Stimulated activated CD8-positive, alpha-beta memory T cell treated with anti-CD3 and anti-CD28 coated beads, Interleukin-4, amount 100 ng/mL, for 4 hours (primary cell): Measurements from ENCODE around the gene SLC45A2.
"Not testable (repeated sequence)": the region's sequence is repeated elsewhere in the genome, so short reads cannot be mapped to it uniquely, and the experiment has no call there.

Experiments used
- DNase-seq, 2 donors: peaks; one replicate each; pipeline ENCODE4 v3.0.0-alpha.2; 2020; ENCODE audit warnings: low read depth in 2 of 2, low spot score in 1 of 2

SLC45A2 gene

DNA sequence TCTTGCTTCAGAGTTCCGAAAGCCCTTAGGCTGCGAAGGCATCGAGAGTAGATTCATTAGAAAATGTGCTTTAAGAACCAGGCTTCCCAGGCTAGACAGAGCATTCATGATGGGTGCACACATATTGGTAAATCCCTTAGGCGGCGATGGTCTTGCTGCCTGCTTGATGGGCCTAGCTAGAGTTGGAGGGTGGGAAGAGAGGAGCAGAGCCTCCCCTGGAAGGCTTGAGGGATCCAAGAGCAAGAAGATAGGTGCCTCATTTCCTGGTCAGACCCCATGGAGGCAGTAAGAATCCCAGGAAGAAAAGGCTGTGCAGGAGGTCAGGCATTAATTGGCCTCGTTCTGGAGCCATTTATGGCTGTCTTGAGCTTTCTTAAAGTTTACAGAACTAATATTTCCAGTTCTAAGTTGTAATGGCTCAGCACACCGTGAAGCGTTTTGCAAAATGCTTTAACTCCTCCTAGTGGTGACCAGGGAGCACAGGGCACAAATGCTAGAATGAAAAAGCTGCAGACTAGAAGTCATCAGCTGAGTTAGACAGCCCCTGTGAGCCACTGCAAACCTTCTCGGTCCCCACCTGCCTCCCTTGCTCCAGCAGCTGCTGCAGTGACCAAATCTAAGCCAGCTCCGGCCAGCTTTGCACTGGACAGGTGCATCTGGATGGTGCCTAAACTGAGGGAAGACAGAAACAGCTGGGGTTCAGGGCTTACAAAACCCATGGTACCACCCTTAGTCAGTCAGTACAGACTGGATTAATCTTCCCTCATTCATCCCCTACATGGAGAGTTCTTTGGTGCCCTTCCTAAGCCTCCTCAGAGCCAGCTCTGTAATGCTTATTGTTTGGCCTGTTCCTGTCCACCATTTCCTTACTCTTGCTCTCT lies 14.7 kb downstream of the SLC45A2 start:
- no peak for DNase-seq

DNA sequence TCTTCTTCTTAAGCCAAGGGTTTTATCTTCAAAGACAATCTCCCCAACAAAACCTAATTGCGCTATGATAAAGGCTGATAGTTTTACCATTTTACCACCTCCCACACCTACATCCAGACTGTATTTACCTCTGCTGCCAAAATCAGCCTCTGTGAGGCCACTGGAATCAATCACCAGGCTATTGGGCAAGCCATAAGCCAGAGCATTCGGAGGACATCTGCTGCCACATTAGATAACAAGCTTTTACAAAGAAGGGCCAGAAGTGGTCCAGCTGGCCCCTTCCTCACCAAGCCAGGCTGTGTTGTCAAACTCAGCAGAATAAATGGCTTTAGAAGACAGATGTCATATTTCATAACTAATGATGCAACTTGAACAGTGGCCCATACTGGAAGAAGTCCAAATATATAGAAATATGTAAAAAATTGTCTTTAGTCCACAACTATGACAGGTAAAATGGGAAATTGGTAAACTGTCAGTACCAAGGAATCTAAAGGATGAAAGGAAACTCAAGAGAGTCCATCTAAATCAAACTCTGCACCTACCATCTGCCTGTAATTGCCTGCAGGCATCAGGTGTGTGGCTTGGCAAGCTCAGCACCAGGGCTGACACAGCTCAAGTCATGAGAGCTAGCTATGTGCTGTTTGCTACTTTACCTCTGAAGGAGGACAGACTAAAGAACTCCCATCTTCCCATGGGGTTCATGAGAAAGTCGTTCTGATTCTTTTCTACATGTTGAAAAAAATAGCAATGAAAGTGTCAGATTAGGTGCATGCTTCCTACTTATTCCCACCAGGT lies 16.1 kb downstream of the SLC45A2 start:
- DNase-seq = no peak

DNA sequence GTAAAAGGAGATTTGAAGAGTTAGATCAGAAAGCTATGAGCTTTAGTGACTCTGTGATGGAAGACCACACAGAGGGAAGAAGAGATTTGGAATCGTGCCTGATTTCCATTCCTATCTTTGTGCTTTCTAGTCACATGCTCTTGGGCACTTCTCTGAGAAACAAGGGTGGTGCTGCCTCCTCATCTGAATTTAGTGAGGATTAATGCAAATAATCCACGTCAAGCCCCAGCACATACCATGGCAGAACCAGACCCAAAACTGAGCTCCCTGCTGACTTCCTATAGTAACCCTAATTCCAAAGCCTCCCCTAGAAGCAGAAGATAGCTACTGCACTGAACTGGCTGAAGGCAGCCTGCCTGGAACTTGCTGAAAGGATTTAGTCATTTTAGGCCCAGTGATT lies 17.7 kb downstream of the SLC45A2 start:
- DNase-seq = no peak

DNA sequence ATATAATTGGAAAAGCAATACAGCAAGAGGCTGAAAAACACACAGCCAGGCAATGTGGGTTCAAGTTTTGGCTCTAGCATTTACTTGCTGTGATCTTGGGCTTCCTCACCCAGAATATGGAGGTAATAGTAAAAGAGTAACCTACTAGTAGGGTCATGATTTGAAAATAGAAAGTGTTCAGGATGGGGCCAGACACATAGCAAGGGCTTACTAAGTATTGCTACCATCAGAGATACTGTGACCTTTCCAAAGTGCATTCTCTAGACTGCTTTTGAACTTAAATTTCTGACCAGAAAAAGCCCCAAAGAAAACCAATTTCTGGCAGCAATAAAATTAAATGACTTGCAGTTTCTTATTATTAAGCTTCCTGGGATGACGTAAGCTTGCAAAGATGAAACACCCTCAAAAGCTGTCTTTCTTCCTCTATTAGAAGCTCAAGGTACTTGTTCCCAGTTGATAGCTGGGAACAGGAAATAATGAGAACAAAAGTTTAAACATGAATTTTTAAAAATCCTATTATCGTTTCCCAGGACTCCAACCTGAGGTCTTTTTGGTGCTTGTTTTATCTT lies 20.3 kb downstream of the SLC45A2 start:
- DNase-seq = no peak

DNA sequence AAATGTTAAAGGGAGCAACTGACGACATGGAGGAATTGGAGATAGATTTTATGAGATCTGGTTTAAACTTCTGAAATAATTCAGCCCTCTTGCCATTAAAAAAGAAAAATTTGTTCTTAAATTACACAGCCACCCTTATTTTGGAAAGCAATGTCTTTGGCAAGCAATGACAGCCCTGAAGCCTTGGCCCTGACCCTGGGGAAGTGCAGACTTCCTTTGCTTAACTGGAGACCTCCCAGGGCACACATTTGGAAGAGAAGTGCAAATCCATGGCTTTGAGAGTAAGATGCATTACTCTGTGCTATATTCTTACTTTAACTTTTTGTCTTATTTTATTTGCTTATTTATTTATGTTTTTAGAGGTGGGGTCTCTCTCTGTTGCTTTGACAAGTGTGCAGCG lies 26.3 kb downstream of the SLC45A2 start:
- no peak for DNase-seq

DNA sequence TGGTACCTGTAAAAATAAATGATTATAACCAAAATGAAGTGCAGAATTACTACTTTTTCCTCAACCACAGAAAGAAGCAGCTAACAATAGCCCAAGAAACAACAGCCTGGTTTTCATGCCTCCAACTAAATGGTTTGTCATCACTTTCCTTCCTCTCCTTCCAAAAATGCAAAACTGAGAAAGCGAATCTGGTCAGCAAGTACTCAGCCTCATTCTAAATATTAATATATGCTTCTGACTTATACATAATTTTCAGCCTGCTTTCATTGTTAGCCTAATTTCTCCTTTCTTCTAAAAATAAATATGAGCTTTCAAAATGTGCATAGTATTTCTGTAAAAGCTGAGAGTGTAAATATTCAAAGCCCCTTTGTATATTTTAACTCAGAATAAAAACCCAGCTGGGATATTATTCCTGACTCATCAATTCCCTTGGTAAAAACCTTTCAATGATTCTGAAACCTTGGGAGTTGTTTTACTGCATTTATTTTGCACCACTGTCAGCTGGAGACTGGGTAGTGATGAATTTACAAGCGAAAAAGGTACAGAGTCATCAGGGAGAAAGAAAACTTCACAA lies 26.8 kb downstream of the SLC45A2 start:
- no peak for DNase-seq

DNA sequence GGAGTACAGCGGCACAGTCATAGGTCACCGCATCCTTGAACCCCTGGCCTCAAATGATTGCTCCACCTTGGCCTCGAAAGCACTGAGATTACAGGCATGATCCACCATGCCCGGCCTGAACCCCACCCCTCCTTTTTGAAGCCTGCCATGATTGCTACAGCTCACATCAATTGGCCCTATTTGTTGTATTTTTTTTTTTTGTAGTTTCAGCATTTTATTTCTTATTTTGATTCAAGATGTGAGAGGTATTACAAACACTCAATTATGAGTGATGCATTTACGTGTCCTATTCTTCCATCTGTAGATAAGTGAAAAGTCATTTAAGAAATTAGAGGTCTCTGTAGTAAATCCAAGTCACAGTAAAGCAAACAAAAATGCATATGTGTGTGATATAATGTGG lies 32.3 kb downstream of the SLC45A2 start:
- DNase-seq = not testable (repeated sequence)

DNA sequence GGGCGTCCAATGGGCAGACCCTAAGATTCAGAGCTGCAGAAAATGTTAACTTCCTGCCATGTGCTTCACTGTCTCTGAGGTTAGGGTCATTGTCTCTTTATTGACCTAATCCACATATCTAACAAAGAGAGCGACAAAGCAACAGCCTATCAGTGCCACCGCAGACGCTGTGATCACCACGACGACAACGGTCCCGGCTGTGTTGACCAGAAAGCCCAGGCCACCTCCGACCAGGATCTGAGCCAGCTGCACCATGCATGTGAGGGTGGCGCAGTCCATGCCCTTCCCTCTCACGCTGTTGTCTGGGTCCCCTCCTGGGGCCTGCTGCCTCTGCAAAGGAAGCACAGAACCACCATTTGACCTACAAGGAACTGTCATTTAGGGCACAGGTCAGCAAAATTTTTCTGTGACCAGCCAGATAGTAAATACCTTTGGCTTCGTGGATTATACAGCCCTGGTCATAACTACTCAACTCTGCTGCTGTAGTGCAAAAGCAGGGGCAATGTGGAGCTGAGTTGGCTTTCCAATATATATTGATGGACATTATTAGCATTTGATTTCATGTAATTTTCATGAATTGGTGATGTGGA lies 39.9 kb downstream of the SLC45A2 start:
- DNase-seq = no peak

DNA sequence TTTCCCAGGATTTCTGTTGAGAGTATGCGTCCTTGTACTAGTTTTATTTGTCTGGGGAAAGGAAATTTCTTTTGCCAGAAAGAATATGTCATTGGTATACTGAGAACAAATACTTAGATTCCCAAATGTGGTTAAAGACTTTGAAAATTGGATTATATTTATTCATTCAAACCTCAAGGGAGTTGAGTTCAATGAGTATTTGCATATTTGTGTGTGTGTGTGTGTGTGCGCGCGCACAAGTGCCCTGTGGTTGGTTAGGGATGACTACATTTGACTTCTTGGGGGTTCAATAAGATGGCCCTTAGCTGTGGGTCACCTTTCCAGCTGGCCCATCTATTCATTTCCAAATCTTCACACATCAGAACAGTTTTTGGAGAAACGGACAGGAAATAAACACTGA lies 43.4 kb downstream of the SLC45A2 start:
- DNase-seq = no peak

DNA sequence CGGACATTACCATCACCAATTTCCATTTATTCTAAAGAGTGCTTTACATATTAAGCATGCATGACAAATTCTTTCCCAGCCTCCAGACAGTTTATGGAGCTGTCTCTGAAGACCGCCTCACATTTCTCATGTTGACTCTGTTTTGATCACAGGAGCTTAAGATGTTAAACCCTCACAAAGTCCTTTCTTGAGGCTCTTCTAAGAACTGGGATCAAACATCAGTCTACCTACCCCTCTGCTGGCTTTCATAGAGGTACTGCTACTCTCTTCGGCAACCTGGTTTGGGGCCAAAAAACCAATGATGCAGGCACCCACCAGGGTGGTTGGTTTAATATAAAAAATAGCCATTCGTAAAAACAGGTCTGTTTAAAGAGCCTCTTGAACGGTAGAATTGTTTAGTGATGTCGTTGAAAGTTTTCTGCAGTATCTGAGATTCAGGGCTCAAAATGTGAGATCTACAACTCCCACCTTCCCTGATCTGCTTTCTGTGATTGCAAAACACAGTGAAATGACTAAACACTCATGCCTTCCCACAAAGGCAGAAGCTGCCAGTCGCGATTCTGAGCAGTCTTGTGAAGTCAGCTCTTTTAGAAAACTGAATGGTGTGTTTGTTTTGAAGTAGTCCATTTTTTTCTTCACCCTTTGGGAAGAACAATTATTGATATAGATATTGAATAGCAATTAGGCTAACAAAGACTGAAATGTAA lies 44.8 kb downstream of the SLC45A2 start:
- DNase-seq = no peak

DNA sequence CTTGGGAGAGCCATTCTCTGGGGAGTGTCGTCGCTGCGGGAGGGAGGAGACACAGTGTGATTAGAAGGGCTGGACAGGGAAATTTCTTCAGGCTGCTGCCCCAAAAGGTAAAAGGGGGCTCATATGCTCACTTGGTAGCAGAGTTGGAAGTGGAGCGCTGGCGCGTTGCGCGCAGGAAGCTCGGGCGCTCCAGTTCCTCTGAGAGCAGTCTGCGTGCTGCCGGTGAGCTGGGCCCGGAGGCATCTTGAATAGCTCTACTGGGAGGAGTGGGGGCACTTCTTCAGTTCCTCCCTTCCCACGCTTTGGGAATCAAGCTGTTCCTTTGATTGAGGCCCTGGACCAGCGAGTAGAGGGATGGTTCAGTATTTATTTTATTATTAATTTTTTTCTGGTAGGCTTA lies 45.6 kb downstream of the SLC45A2 start:
- no peak for DNase-seq

DNA sequence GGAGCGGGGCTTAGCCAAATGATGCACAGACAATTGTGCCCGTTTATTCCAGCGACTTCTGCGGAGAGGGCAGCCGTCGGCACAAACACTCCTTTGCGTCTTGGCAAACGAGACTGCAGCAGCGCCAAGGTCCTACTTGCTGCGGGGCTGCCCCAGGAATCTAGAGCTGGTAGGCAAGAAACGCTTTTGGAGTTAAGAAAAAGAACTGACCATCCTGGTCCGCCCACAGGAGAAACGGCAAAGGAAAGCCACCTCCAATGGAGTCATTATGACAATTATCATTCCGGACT lies 46.0 kb downstream of the SLC45A2 start:
- DNase-seq = no peak

DNA sequence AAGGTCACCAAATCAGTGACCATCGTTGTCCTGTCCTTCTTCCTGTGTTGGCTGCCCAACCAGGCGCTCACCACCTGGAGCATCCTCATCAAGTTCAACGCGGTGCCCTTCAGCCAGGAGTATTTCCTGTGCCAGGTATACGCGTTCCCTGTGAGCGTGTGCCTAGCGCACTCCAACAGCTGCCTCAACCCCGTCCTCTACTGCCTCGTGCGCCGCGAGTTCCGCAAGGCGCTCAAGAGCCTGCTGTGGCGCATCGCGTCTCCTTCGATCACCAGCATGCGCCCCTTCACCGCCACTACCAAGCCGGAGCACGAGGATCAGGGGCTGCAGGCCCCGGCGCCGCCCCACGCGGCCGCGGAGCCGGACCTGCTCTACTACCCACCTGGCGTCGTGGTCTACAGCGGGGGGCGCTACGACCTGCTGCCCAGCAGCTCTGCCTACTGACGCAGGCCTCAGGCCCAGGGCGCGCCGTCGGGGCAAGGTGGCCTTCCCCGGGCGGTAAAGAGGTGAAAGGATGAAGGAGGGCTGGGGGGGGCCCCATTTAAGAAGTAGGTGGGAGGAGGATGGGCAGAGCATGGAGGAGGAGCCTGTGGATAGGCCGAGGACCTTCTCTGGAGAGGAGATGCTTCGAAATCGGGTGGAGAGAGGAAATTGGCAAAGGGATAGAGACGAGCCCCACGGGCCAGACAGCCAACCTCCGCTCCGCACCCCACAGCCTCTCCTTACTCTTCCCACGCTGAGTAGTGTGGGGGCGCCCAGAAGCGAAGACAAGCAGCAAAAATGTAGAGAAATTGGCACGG lies 46.6 kb downstream of the SLC45A2 start:
- no peak for DNase-seq

DNA sequence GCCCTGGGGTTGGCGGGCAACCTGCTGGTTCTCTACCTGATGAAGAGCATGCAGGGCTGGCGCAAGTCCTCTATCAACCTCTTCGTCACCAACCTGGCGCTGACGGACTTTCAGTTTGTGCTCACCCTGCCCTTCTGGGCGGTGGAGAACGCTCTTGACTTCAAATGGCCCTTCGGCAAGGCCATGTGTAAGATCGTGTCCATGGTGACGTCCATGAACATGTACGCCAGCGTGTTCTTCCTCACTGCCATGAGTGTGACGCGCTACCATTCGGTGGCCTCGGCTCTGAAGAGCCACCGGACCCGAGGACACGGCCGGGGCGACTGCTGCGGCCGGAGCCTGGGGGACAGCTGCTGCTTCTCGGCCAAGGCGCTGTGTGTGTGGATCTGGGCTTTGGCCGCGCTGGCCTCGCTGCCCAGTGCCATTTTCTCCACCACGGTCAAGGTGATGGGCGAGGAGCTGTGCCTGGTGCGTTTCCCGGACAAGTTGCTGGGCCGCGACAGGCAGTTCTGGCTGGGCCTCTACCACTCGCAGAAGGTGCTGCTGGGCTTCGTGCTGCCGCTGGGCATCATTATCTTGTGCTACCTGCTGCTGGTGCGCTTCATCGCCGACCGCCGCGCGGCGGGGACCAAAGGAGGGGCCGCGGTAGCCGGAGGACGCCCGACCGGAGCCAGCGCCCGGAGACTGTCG lies 47.3 kb downstream of the SLC45A2 start:
- no peak for DNase-seq

DNA sequence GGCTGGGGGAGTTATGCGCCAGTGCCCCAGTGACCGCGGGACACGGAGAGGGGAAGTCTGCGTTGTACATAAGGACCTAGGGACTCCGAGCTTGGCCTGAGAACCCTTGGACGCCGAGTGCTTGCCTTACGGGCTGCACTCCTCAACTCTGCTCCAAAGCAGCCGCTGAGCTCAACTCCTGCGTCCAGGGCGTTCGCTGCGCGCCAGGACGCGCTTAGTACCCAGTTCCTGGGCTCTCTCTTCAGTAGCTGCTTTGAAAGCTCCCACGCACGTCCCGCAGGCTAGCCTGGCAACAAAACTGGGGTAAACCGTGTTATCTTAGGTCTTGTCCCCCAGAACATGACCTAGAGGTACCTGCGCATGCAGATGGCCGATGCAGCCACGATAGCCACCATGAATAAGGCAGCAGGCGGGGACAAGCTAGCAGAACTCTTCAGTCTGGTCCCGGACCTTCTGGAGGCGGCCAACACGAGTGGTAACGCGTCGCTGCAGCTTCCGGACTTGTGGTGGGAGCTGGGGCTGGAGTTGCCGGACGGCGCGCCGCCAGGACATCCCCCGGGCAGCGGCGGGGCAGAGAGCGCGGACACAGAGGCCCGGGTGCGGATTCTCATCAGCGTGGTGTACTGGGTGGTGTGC lies 48.0 kb downstream of the SLC45A2 start, which contains the start of gene RXFP3:
TSS of gene RXFP3 (plus strand) at position 6 of the 636 bp plus-strand sequence. CDS start at position 361, 355 bp downstream.
- no peak for DNase-seq

DNA sequence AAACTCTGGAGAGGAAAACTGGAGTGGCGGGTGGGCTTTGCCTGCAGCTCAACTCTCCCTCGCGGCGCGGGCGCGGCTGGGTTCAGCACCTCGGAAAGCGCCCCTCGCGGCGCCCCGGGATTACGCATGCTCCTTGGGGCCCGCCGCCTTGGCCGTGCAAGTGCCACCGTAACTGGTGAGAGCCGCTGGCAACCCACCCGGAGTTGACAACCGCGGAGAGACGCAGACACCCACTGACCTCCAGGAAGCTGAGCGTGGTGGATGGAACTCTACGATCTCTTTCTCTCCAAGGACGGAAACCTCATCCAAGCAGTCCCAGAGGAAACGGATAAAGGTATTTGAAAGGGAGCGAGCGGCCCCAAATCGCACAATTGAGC lies 48.5 kb downstream of the SLC45A2 start:
- no peak for DNase-seq

DNA sequence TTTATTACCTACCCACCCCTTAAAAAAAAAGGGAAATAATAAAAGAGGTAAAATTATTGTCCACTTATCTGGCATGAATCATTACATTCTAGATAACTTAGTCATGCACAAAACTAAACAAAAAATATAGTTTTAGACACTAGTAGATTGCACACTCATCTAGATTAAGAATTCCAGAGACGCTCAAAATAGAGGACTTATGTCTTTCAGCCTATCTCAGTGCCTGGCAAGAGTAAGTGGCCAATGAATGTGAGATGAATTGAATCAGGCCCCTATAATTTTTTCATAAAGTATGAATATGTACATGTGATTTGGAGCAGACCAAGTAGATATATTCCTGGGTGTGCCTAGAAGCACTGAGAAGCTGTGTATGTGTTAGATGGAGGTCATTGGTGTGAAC lies 50.3 kb downstream of the SLC45A2 start:
- no peak for DNase-seq

DNA sequence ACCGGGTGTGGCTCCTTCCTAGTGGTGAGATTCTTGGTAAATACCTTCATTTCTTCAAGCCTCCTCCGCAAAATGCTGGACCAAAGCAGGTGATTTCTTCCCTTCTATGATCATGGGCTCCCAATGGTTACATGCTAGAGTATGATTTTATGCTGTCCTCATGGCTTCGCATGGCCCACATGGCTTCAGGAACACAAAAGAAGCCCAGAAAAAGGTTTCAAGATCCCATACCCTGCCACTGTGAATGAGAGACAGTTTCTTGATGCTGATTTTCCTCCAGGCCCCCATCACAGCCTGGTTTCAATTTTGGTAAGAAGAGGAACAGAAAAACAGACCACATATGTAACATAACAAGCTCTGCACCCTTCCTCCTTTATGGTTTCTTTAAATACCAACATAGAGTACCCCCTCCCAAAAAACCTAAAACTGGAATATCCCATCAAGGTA lies 50.7 kb downstream of the SLC45A2 start:
- DNase-seq = no peak

DNA sequence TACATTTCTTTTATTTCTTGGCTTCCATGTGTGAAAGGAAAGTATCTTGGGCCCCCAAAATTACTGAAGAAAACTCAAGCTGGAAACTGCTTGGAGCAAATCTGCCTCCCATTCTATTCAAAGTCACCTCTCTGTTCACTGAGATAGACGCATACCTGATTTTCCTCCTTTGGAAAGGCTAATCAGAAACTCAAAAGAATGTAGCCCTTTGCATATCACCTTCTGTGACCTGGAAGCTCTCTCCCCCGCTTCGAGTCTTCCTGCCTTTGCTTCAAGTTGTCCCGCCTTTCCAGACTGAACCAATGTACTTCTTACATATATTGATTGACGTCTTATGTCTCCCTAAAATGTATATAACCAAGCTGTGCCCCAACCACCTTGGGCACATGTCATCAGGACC lies 53.4 kb downstream of the SLC45A2 start:
- no peak for DNase-seq
